ENCODE measurements around the gene HSPA9. TPM values are rescaled to one million over a fixed set of nuclear protein-coding genes. Genes with fewer than 3 reads are reported as not detected.
A peak's percentile ranks its signal among the peaks of the same experiment; 100 is the strongest.

HSPA9 gene
- total RNA-seq, 4 donors from 2014 or later: 204 to 252 (median 247) TPM

DNA sequence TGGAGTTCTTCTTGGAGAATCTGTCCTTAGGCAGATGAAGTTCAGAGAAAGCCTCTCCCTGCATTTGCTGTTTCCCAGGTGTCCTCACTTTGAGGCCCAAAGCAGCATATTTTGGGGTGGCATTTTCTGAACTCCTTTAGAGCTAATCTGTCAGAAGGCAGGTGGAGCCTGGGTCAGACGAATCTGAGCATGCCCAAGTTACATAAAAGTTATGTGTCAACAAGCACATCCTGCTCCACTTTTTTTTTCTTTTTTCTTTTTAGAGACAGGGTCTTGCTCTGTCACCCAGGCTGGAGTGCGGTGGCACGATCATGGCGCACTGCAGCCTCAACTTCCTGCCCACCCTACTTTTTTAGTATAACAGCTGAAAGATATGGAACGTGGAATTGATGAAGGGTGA is 41.3 kb upstream of the HSPA9 start:
- TF ChIP-seq EP300 (IDR thresholded peaks at IDR 0.05) (no peak), POLR2AphosphoS5 (IDR thresholded peaks at IDR 0.05) (no peak), POLR2A (IDR thresholded peaks at IDR 0.05) (no peak)
- TF ChIP-seq, protein P1, sequence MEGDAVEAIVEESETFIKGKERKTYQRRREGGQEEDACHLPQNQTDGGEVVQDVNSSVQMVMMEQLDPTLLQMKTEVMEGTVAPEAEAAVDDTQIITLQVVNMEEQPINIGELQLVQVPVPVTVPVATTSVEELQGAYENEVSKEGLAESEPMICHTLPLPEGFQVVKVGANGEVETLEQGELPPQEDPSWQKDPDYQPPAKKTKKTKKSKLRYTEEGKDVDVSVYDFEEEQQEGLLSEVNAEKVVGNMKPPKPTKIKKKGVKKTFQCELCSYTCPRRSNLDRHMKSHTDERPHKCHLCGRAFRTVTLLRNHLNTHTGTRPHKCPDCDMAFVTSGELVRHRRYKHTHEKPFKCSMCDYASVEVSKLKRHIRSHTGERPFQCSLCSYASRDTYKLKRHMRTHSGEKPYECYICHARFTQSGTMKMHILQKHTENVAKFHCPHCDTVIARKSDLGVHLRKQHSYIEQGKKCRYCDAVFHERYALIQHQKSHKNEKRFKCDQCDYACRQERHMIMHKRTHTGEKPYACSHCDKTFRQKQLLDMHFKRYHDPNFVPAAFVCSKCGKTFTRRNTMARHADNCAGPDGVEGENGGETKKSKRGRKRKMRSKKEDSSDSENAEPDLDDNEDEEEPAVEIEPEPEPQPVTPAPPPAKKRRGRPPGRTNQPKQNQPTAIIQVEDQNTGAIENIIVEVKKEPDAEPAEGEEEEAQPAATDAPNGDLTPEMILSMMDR (IDR thresholded peaks at IDR 0.05): no peak
- H3K4me1 ChIP-seq: peaks cover 23% of the 10 kb centered on the region
- DNase-seq (ENCODE audit: low spot score in 2 of 2): peak in 1 of 2 donors; percentile 25

DNA sequence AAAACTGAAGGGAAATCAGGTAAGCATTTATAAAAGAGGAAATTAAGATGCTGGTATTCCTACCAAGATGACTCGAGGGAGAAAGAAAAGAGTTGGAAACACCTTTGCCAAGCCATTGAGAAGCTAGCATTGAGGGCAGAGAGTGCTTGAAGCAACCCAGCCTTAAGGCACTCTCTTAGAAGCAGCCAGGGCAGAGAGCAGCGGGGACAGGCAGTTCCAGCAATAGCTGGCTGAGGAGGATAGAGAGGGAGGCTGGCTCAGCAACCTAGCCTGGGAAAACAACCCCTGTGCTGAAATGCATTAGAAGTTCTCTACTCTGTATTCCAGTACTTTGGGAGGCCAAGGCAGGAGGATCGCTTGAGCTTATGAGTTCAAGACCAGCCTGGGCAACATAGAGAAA is 40.3 kb upstream of the HSPA9 start:
- H3K4me3 ChIP-seq: no peak overlapping the region
- no peaks in the 10 kb centered on the region for H3K36me3 ChIP-seq
- peak in 1 of 2 donors; percentile 34 for DNase-seq (ENCODE audit: low spot score in 2 of 2)
- 79% methylated on average over 3 of the region's 3 CpGs for WGBS
- no peaks in the 10 kb centered on the region for H3K27me3 ChIP-seq
- H3K9me3 ChIP-seq: no peaks in the 10 kb centered on the region
- TF ChIP-seq, protein P1 (IDR thresholded peaks at IDR 0.05): no peak
- TF ChIP-seq EP300 (IDR thresholded peaks at IDR 0.05): no peak
- TF ChIP-seq POLR2A (IDR thresholded peaks at IDR 0.05): no peak
- no peak for TF ChIP-seq POLR2AphosphoS5 (IDR thresholded peaks at IDR 0.05)
- peaks cover 33% of the 10 kb centered on the region for H3K4me1 ChIP-seq
- H3K27ac ChIP-seq: peak overlapping the region; percentile 11

More for the DNA sequence above, 41.3 kb upstream of the HSPA9 start:
- Histone ChIP-seq H3K4me3 (no peak overlapping the region), H3K9me3 (no peaks in the 10 kb centered on the region), H3K27ac (peak overlapping the region; percentile 1), H3K36me3 (no peaks in the 10 kb centered on the region), H3K27me3 (no peaks in the 10 kb centered on the region)
- WGBS: 57% methylated on average over 5 of the region's 5 CpGs

DNA sequence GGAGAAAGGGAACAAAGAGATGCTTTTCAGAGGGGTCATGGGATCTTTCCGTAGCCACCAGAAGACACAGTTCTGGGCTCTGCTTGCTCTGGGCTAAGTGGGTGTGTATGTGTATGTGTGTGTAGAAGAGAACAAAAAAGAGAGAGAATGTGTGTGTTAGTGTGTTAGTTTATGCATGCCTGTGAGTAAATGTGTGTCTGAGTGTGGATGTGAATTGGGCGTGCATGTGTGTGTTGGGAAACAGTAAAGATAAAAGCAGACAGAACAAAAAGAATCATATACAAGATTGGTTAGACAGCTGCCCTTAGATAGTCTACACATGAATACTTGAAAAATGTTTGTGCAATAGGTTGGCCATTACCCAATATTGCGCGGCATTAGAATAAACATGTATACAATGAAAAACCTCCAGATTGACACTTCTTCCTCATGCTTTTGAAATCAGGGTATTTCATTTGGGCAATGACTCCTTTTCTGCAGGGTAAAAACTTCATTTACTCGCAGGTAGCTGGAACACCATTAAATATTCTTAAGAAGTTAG is 36.5 kb upstream of the HSPA9 start:
- H3K36me3 ChIP-seq: no peaks in the 10 kb centered on the region
- H3K4me3 ChIP-seq: peak overlapping the region; percentile 37
- no peaks in the 10 kb centered on the region for H3K27me3 ChIP-seq
- 25% methylated on average over 5 of the region's 5 CpGs for WGBS
- no peaks in the 10 kb centered on the region for H3K9me3 ChIP-seq
- DNase-seq (ENCODE audit: low spot score in 2 of 2): no peak
- H3K27ac ChIP-seq: peak overlapping the region; percentile 89
- peaks cover 53% of the 10 kb centered on the region for H3K4me1 ChIP-seq
- TF ChIP-seq EP300 (IDR thresholded peaks at IDR 0.05) (no peak), POLR2AphosphoS5 (IDR thresholded peaks at IDR 0.05) (no peak)

DNA sequence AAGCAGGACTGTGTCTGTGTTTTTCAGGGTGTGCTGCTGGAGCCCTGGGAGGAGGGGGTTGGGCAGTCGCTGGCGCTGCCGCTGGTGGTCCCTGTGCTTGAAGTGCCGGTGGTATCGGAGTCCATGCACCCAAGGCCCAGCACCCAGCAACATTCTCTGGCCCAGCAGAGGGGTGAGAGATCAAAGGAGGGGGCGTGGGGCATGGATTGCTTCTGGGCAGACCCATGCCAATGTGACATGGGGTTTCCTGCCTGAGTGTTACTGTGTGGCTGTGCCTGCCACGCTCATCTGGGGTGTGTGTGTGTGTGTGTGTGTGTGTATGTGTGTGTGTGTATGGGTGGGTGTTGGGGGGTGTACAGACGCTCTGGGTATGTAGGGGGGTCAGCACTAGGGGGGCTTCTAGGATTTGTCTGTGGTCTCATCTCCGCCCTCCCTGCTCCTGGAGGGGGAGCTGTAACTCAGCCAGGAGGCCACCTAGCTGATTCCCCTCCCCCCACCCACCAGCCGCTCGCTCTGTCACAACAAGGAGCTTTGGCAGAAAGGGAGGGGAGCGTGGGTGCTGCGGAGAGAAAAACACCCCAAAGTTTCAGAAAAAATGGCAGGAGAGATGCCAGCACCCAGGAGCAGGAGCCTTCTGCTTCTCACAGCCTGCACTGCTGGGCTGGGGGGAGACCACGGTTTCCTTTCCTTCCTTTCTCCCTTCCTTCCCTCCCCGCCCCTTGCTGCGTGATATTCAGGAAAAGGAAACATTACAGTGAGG is 35.9 kb upstream of the HSPA9 start:
- 7% methylated on average over 12 of the region's 16 CpGs for WGBS

DNA sequence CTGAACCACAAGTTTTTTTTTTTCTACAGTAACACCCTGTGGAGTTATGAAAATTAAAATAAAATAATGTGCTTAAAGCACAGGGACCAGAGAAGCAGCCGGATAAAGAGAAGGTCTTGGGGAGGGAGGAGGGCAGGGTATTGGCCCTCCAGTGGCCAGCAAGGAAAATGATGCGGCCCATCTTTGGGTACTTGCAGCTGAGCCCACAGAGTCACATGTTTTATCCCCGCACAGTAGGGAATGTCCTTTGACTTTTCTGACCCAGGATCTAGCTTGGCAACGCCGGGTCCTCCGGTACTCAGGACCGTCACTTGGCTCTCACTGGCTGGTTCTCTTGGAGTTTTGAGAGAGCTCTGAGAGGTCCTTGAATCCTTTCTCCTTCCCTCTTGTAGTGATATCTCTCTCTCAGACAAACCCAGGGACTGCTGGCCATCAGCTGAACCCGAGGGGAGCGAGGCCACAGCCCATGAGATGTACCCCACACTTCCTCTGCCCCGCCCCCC is 35.3 kb upstream of the HSPA9 start:
- 36% methylated on average over 10 of the region's 10 CpGs for WGBS
- Histone ChIP-seq H3K27ac (peak overlapping the region; percentile 89), H3K9me3 (no peaks in the 10 kb centered on the region), H3K4me3 (peak overlapping the region; percentile 10), H3K4me1 (peaks cover 53% of the 10 kb centered on the region), H3K27me3 (no peaks in the 10 kb centered on the region), H3K36me3 (no peaks in the 10 kb centered on the region)
- no peak for TF ChIP-seq POLR2AphosphoS5 (IDR thresholded peaks at IDR 0.05)
- TF ChIP-seq POLR2A (IDR thresholded peaks at IDR 0.05): no peak
- TF ChIP-seq, protein P1 (IDR thresholded peaks at IDR 0.05): no peak
- DNase-seq (ENCODE audit: low spot score in 2 of 2): peak in 1 of 2 donors; percentile 28

More for the DNA sequence above, 35.9 kb upstream of the HSPA9 start:
- H3K4me3 ChIP-seq: peak overlapping the region; percentile 37
- H3K27me3 ChIP-seq: no peaks in the 10 kb centered on the region
- no peak for TF ChIP-seq POLR2A (IDR thresholded peaks at IDR 0.05)
- peak overlapping the region; percentile 89 for H3K27ac ChIP-seq
- no peaks in the 10 kb centered on the region for H3K9me3 ChIP-seq
- no peaks in the 10 kb centered on the region for H3K36me3 ChIP-seq
- DNase-seq (ENCODE audit: low spot score in 2 of 2): peak; percentile 64 to 68
- peaks cover 53% of the 10 kb centered on the region for H3K4me1 ChIP-seq

DNA sequence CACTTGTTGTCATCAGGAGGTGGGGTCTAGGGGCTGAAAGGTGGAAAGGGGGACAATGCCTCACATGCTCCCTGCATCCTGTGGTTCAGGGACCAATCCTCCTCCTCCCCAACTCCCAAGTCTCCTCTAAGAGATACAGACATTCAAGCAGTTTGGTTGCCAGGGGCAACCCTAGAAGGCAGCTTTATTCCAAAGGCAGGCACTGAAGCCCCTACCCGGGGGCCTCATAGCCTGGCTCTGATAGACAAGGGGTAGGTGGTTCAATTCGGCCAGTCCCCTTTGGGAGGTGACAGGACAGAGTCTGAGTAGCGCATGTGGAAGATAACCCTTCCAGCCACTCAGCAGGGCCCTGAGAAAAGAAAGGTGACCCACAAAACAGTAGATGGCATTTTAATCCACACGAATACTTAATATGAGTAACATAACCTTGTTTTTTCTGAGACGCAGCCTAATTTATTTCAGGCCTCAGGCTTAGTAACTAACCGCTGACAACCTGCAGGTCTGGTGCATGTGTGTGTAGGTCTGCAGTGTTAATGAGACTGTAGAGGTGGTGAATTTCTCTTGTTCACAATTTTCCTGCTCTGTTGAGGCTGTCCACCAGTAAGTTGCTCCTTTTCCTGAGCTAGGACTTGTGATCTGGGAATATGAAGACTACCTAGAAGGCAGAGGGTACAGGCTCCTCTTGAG is 31.3 kb upstream of the HSPA9 start:
- Histone ChIP-seq H3K4me3 (no peak overlapping the region), H3K4me1 (peaks cover 65% of the 10 kb centered on the region), H3K27me3 (no peaks in the 10 kb centered on the region), H3K27ac (no peak overlapping the region), H3K9me3 (no peaks in the 10 kb centered on the region), H3K36me3 (no peaks in the 10 kb centered on the region)
- WGBS: 72% methylated on average over 6 of the region's 6 CpGs
- TF ChIP-seq, protein P1 (IDR thresholded peaks at IDR 0.05): no peak
- no peak for TF ChIP-seq EP300 (IDR thresholded peaks at IDR 0.05)
- TF ChIP-seq POLR2A (IDR thresholded peaks at IDR 0.05): no peak
- no peak for TF ChIP-seq POLR2AphosphoS5 (IDR thresholded peaks at IDR 0.05)
- peak; percentile 16 to 60 for DNase-seq (ENCODE audit: low spot score in 2 of 2)
